B cell (primary cell): ENCODE measurements around the gene SLC6A7. TPM values are rescaled to one million over a fixed set of nuclear protein-coding genes. Genes with fewer than 3 reads are reported as not detected.

Experiments used
- ATAC-seq: fragments of 200-7000 bp; cut with Tn5 transposase; one replicate; pipeline ENCODE4 v1.10.0; 2021; ENCODE audit warnings: low read depth, mild to moderate bottlenecking, moderate number of reproducible peaks, moderate library complexity
- CTCF ChIA-PET: fragments of 350-600 bp; sonication (Branson Sonifier 250); formaldehyde crosslinking; loops from one replicate; lab custom pipeline; 2021; ENCODE audit warnings: antibody characterized with exemption, inconsistent platforms; lab: Charles Lee
- POLR2A ChIA-PET: fragments of 350-600 bp; sonication (Branson Sonifier 250); formaldehyde crosslinking; loops from one replicate; lab custom pipeline; 2021; ENCODE audit warnings: antibody characterized with exemption; lab: Charles Lee
- DNase-seq: peaks from one replicate; pipeline ENCODE4 v3.0.0; 2013
- H2AFZ ChIP-seq: 2 replicates; pipeline ENCODE4 v1.6.1; 2012; ENCODE audit warnings: mild to moderate bottlenecking, low read depth, low read length; ENCODE audit not compliant: insufficient read depth, poor library complexity, severe bottlenecking
- H3K27ac ChIP-seq, 2 donors: 1 replicate in 1 of 2; 2 replicates in 1 of 2; pipeline ENCODE4 v1.5.1; 2012 to 2013; ENCODE audit warnings: low read length in 2 of 2, mild to moderate bottlenecking in 2 of 2, moderate library complexity in 1 of 2
- H3K27me3 ChIP-seq, 4 experiments: fragments of 200-600 bp in 1 of 4; sonication (generic) in 1 of 4; replicated peaks in 1 of 4; 1 replicate in 2 of 4; 2 replicates in 2 of 4; pipeline versions ENCODE4 v1.6.1 to v1.7.0; 2013 to 2016; ENCODE audit warnings: low read length in 3 of 4, mild to moderate bottlenecking in 2 of 4, mixed read lengths in 1 of 4, moderate library complexity in 1 of 4; ENCODE audit not compliant: insufficient read depth in 4 of 4, control insufficient read depth in 3 of 4; ENCODE audit errors: control extremely low read depth in 1 of 4
- H3K36me3 ChIP-seq, 2 experiments: replicated peaks in 1 of 2; 1 replicate in 1 of 2; 2 replicates in 1 of 2; pipeline versions ENCODE4 v1.6.1 to v1.7.1; 2013; ENCODE audit warnings: low read length in 1 of 2; ENCODE audit not compliant: insufficient read depth in 2 of 2, control insufficient read depth in 1 of 2; ENCODE audit errors: control extremely low read depth in 1 of 2, extremely low read depth in 1 of 2
- H3K4me1 ChIP-seq, 2 donors: fragments of 200-600 bp in 1 of 2; sonication (generic) in 1 of 2; 1 replicate in 1 of 2; 2 replicates in 1 of 2; pipeline versions ENCODE4 v1.5.1 to v1.6.1; 2013 to 2017; ENCODE audit warnings: low read length in 2 of 2; ENCODE audit not compliant: control insufficient read depth in 2 of 2, insufficient read depth in 2 of 2
- H3K4me2 ChIP-seq: replicated peaks from 2 replicates; pipeline ENCODE3; 2012; ENCODE audit warnings: mild to moderate bottlenecking, low read depth, low read length; ENCODE audit not compliant: poor library complexity, severe bottlenecking
- H3K4me3 ChIP-seq, 5 experiments: fragments of 200-600 bp in 1 of 5; sonication (generic) in 1 of 5; 1 replicate in 3 of 5; 2 replicates in 2 of 5; pipeline versions ENCODE4 v1.5.1 to v1.7.0; 2011 to 2016; ENCODE audit warnings: low read length in 4 of 5, mild to moderate bottlenecking in 4 of 5, low read depth in 2 of 5, control low read depth in 1 of 5, moderate library complexity in 1 of 5; ENCODE audit not compliant: insufficient read depth in 1 of 5; ENCODE audit errors: control extremely low read depth in 1 of 5, extremely low read depth in 1 of 5
- H3K79me2 ChIP-seq: fragments of 200-600 bp; sonication (generic); one replicate; pipeline ENCODE4 v1.6.0; 2016; ENCODE audit warnings: low read length; ENCODE audit not compliant: control insufficient read depth, insufficient read depth
- H3K9ac ChIP-seq: fragments of 200-600 bp; sonication (generic); 2 replicates; pipeline ENCODE4 v1.6.1; 2017; ENCODE audit warnings: mild to moderate bottlenecking, low read length, moderate library complexity
- H3K9me3 ChIP-seq, 3 donors: one replicate each; pipeline versions ENCODE4 v1.6.1 to v1.7.1; 2013; ENCODE audit warnings: low read length in 2 of 3; ENCODE audit not compliant: control insufficient read depth in 2 of 3, insufficient read depth in 1 of 3; ENCODE audit errors: control extremely low read depth in 1 of 3
- H4K20me1 ChIP-seq: 2 replicates; pipeline ENCODE4 v1.6.0; 2012; ENCODE audit warnings: mild to moderate bottlenecking, low read length; ENCODE audit not compliant: insufficient read depth, control insufficient read depth, poor library complexity, severe bottlenecking
- H3K27ac Mint-ChIP-seq: one replicate; pipeline ENCODE4 v1.8.0; 2021; ENCODE audit warnings: mixed read lengths
- H3K27me3 Mint-ChIP-seq: one replicate; pipeline ENCODE4 v1.8.0; 2021; ENCODE audit warnings: mixed read lengths
- H3K4me1 Mint-ChIP-seq: one replicate; pipeline ENCODE4 v1.8.0; 2021; ENCODE audit warnings: mixed read lengths
- H3K4me3 Mint-ChIP-seq: one replicate; pipeline ENCODE4 v1.8.0; 2021; ENCODE audit warnings: mixed read lengths
- H3K9me3 Mint-ChIP-seq: one replicate; pipeline ENCODE4 v1.8.0; 2022; ENCODE audit warnings: mixed read lengths; ENCODE audit not compliant: insufficient read depth
- EZH2 ChIP-seq: IDR thresholded peaks from 2 replicates; pipeline ENCODE4 v1.6.1; 2012; ENCODE audit warnings: borderline replicate concordance, low read depth, mild to moderate bottlenecking, moderate library complexity, low read length; ENCODE audit not compliant: insufficient read depth, poor library complexity, severe bottlenecking
- WGBS: methylation state at CpG from one replicate; pipeline ENCODE4 v1.1.5; 2013; ENCODE audit warnings: missing lambda C conversion rate; ENCODE audit not compliant: insufficient coverage; 5-methylcytosine and 5-hydroxymethylcytosine counted together
- intact Hi-C: fragments of 100-400 bp; cut with micrococcal nuclease; formaldehyde crosslinking; loops from one replicate; pipeline ENCODE4 v1.10.0; 2022
- polyA plus RNA-seq: library from polyadenylated mRNA; depleted of rRNA; stranded (reverse); fragments of >200 nt; gene quantifications from 2 replicates; pipeline ENCODE4 v1.2.3, GENCODE V29; 2012
- total RNA-seq, 2 donors: library from RNA; stranded (reverse); fragments of 120-200 nt in 1 of 2; gene quantifications; 1 replicate in 1 of 2; 2 replicates in 1 of 2; pipeline versions ENCODE4 v1.2.3 to v1.2.4, GENCODE V29; 2013 to 2022
- TF ChIP-seq, protein P1 (sequence below): fragments of 200-600 bp; IDR thresholded peaks from one replicate; pipeline ENCODE4 v1.8.0; 2022; ENCODE audit warnings: antibody characterized with exemption, mild to moderate bottlenecking

The SLC6A7 gene
- total and polyA plus RNA-seq, 2 donors (not counting 1 experiment from before 2014, with no cell fraction given) = not detected

DNA sequence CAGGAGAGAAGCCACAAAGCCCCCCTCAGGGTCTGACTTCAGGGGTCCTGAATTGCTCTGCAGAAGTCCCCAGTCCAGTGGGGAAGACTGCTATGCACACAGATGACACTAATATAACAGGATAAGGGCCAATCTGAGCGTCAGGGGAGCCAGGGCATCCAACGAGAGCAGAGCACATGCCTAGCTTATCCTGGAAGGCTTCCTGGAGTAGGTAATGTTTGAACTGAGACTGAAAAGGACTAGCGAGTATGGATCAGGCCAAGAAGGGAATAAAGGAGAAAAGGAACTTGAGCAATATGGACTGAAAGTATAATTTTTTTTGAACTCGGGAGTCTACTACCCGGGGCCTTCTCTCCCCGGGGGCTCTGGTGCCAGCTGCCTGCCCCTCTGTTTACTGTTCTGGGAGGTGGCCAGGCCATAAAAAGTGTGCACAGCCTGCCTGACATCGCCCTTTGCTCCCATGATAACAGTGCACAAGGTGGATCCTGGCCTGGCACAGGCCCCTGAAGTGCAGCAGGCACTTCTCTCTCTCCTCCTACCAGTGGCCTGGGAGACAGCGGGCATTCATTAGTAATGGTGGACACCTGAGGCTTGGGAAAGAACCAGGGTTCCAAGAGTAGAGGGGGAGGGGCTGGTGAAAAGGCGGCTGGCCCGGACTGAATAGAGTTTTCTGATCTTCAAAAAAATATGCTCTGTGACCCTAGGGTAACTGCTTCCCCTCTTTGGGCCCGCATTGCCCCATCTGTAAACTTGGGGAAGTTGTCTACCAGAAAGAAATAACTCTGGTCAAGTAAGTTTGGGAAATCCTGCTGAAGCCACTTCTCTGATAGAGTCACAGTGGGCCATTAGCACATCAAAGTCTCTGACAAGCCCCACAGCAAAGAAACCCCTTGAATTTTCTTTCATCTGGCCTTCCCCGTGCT, 4.6 kb upstream of the SLC6A7 start:
- Histone ChIP-seq H2AFZ (no peak overlapping the region), H3K9ac (no peak overlapping the region), H3K4me2 (no peak overlapping the region), H3K36me3 (no peaks in the 10 kb centered on the region), H3K9me3 (no peaks in the 10 kb centered on the region), H3K4me3 (no peak overlapping the region), H3K4me1 (no peaks in the 10 kb centered on the region), H3K27ac (no peak overlapping the region), H3K79me2 (no peaks in the 10 kb centered on the region), H3K27me3 (peaks cover 0 to 12% (median 6%) of the 10 kb centered on the region in 4 experiments), H4K20me1 (no peaks in the 10 kb centered on the region)
- no peak overlapping the region for H3K27ac Mint-ChIP-seq
- ChIA-PET CTCF (no interaction called here), POLR2A (no interaction called here)
- 71% methylated on average over 7 of the region's 12 CpGs for WGBS
- peaks cover 18% of the 10 kb centered on the region for H3K27me3 Mint-ChIP-seq
- no peaks in the 10 kb centered on the region for H3K4me1 Mint-ChIP-seq
- TF ChIP-seq, protein P1, sequence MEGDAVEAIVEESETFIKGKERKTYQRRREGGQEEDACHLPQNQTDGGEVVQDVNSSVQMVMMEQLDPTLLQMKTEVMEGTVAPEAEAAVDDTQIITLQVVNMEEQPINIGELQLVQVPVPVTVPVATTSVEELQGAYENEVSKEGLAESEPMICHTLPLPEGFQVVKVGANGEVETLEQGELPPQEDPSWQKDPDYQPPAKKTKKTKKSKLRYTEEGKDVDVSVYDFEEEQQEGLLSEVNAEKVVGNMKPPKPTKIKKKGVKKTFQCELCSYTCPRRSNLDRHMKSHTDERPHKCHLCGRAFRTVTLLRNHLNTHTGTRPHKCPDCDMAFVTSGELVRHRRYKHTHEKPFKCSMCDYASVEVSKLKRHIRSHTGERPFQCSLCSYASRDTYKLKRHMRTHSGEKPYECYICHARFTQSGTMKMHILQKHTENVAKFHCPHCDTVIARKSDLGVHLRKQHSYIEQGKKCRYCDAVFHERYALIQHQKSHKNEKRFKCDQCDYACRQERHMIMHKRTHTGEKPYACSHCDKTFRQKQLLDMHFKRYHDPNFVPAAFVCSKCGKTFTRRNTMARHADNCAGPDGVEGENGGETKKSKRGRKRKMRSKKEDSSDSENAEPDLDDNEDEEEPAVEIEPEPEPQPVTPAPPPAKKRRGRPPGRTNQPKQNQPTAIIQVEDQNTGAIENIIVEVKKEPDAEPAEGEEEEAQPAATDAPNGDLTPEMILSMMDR = no peak
- no peak overlapping the region for H3K4me3 Mint-ChIP-seq
- no peaks in the 10 kb centered on the region for H3K9me3 Mint-ChIP-seq
- ATAC-seq (no peak), DNase-seq (no peak)
- intact Hi-C loops = no loop called here

DNA sequence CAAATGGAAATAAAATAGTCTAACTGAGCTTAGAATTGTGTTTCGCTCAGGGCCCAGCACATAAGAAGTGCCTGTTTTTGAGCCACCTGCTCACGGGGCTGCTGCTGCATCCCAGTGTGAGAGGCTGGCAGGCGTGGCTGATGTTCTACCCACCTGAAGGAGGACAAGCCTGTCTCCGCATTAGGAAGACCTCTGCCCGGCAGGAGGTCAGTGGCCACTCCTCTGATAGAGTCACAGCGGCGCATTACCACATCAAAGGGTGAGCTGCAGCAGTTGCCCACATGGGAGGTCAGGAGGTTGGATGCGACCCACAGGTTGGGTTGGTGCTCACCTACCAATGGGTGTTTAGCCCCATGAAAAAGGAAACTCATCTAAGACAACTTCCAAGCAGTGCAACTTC, 3.7 kb upstream of the SLC6A7 start:
- H3K9me3 Mint-ChIP-seq = no peaks in the 10 kb centered on the region
- no peak for TF ChIP-seq EZH2
- TF ChIP-seq, protein P1 = no peak
- WGBS = 97% methylated on average over 8 of the region's 8 CpGs
- H3K27me3 Mint-ChIP-seq = peaks cover 24% of the 10 kb centered on the region
- Histone ChIP-seq H3K9ac (no peak overlapping the region), H2AFZ (no peak overlapping the region), H3K4me1 (no peaks in the 10 kb centered on the region), H4K20me1 (no peaks in the 10 kb centered on the region), H3K4me2 (no peak overlapping the region), H3K27ac (no peak overlapping the region), H3K36me3 (no peaks in the 10 kb centered on the region), H3K4me3 (no peak overlapping the region), H3K79me2 (no peaks in the 10 kb centered on the region), H3K27me3 (peaks cover 0 to 20% (median 7%) of the 10 kb centered on the region in 4 experiments), H3K9me3 (no peaks in the 10 kb centered on the region)
- ATAC-seq (no peak), DNase-seq (no peak)
- no peak overlapping the region for H3K4me3 Mint-ChIP-seq
- ChIA-PET CTCF (interaction anchor here (1.2 kb wide), 1 partner anchor 32 kb away, joined by 3 read pairs; no protein-coding TSS in a partner anchor), POLR2A (no interaction called here)
- H3K27ac Mint-ChIP-seq = no peak overlapping the region
- intact Hi-C loops = no loop called here
- no peaks in the 10 kb centered on the region for H3K4me1 Mint-ChIP-seq
